ENCODE data around the gene NT5C2. TPM values are rescaled to one million over a fixed set of nuclear protein-coding genes. Genes with fewer than 3 reads are reported as not detected.

The NT5C2 gene
- total RNA-seq, 1 experiment from 2014 or later = 70.0 TPM

DNA sequence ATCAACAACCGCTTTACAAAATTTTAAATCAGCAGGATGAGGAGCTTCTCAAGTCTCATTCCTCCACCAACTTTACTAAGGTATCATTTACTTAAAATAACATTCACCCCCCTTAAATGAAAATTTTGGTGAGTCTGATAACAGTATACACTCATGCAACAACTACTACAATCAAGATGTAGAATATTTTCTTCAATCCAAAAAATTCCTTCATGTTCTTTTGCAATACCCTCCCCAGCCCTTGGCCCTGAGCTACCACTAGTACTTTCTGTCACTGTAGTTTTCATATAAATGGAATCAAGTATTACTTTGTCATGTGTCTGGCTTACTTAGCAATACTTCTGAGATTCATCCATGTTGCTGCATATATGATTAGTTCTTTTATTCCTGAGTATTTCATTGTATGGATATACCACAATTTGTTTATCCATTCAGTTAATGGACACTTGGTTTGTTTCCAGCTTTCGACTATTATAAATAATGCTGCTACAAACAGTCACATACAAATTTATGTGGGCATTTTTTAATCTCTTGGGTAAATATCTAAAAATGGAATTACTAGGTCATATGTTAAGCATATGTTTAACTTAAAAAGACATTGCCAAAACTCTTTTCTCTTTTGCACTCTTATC, 43.0 kb downstream of the NT5C2 start:
- no peak for DNase-seq
- Mint-ChIP-seq H3K4me3 (ENCODE audit: low read depth, unreplicated experiment) (no peak overlapping the region), H3K36me3 (ENCODE audit: insufficient read depth, unreplicated experiment) (peaks cover 18% of the 10 kb centered on the region), H3K27me3 (ENCODE audit: unreplicated experiment) (no peaks in the 10 kb centered on the region), H3K27ac (ENCODE audit: unreplicated experiment) (no peak overlapping the region), H3K9me3 (ENCODE audit: low read depth, unreplicated experiment) (no peaks in the 10 kb centered on the region), H3K4me1 (ENCODE audit: low read depth, unreplicated experiment) (peaks cover 15% of the 10 kb centered on the region)
- TF ChIP-seq, protein P1, sequence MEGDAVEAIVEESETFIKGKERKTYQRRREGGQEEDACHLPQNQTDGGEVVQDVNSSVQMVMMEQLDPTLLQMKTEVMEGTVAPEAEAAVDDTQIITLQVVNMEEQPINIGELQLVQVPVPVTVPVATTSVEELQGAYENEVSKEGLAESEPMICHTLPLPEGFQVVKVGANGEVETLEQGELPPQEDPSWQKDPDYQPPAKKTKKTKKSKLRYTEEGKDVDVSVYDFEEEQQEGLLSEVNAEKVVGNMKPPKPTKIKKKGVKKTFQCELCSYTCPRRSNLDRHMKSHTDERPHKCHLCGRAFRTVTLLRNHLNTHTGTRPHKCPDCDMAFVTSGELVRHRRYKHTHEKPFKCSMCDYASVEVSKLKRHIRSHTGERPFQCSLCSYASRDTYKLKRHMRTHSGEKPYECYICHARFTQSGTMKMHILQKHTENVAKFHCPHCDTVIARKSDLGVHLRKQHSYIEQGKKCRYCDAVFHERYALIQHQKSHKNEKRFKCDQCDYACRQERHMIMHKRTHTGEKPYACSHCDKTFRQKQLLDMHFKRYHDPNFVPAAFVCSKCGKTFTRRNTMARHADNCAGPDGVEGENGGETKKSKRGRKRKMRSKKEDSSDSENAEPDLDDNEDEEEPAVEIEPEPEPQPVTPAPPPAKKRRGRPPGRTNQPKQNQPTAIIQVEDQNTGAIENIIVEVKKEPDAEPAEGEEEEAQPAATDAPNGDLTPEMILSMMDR (IDR thresholded peaks at IDR 0.05; ENCODE audit: unreplicated experiment) = no peak
- no TSS peak for BruUV-seq (replicated peaks)
- CTCF ChIA-PET = no interaction called here
- intact Hi-C loops (cut with micrococcal nuclease; ENCODE audit: unreplicated experiment) = no loop called here

DNA sequence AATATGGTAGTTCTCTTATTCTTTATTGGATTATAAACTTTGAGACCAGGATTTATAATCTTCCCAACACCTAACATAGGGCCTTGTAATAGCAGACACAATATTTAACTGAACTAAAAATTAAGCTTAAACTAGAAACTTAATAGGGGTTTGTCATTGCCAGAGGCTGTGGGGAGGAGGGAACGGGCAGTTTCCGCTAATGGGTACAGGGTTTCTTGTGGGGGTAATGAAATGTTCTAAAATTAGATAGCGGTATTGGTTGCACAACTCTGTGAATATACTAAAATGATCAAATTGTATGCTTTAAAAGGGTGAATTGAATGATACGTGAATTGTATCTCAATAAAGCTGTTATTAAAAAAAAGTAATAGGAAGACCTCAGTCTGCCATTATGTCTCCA, 45.4 kb downstream of the NT5C2 start:
- peaks cover 18% of the 10 kb centered on the region for H3K36me3 Mint-ChIP-seq (ENCODE audit: insufficient read depth, unreplicated experiment)
- no peak overlapping the region for H3K27ac Mint-ChIP-seq (ENCODE audit: unreplicated experiment)
- DNase-seq = no peak
- no TSS peak for BruUV-seq (replicated peaks)
- no peak overlapping the region for H3K4me3 Mint-ChIP-seq (ENCODE audit: low read depth, unreplicated experiment)
- H3K27me3 Mint-ChIP-seq (ENCODE audit: unreplicated experiment) = no peaks in the 10 kb centered on the region
- TF ChIP-seq, protein P1 (IDR thresholded peaks at IDR 0.05; ENCODE audit: unreplicated experiment) = no peak
- H3K4me1 Mint-ChIP-seq (ENCODE audit: low read depth, unreplicated experiment) = peaks cover 9% of the 10 kb centered on the region
- CTCF ChIA-PET = no interaction called here
- H3K9me3 Mint-ChIP-seq (ENCODE audit: low read depth, unreplicated experiment) = no peaks in the 10 kb centered on the region
- intact Hi-C loops (cut with micrococcal nuclease; ENCODE audit: unreplicated experiment) = no loop called here

GRCh38 chr10:103145860-103146466, 47.1 kb downstream of the NT5C2 start:
- H3K9me3 Mint-ChIP-seq (ENCODE audit: low read depth, unreplicated experiment) = no peaks in the 10 kb centered on the region
- H3K27ac Mint-ChIP-seq (ENCODE audit: unreplicated experiment) = no peak overlapping the region
- no peaks in the 10 kb centered on the region for H3K27me3 Mint-ChIP-seq (ENCODE audit: unreplicated experiment)
- intact Hi-C loops (cut with micrococcal nuclease; ENCODE audit: unreplicated experiment) = no loop called here
- CTCF ChIA-PET = no interaction called here
- H3K36me3 Mint-ChIP-seq (ENCODE audit: insufficient read depth, unreplicated experiment) = peaks cover 28% of the 10 kb centered on the region
- TF ChIP-seq, protein P1 (IDR thresholded peaks at IDR 0.05; ENCODE audit: unreplicated experiment) = no peak
- no TSS peak for BruUV-seq (replicated peaks)
- H3K4me3 Mint-ChIP-seq (ENCODE audit: low read depth, unreplicated experiment) = no peak overlapping the region
- peak; percentile 37 for DNase-seq
- peaks cover 17% of the 10 kb centered on the region for H3K4me1 Mint-ChIP-seq (ENCODE audit: low read depth, unreplicated experiment)

DNA sequence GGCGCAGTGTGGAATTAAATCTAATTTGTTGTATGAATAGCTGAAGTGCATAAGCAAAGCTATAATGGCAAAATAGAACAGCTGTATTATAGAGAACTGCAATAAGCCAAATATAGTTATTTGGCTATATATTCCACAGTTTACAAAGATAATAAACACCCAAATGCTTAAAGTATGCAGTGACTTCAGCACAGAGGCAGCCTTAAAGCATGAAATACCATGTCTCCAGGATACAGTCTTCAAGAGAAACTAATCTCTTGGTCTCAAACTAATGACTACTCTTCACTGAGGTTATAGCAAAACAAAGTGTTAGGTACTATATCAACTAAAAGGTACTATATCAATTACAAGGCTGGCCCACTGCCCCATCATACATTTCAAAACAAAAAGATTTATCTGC, 48.0 kb downstream of the NT5C2 start:
- H3K9me3 Mint-ChIP-seq (ENCODE audit: low read depth, unreplicated experiment) = no peaks in the 10 kb centered on the region
- DNase-seq = no peak
- no peaks in the 10 kb centered on the region for H3K27me3 Mint-ChIP-seq (ENCODE audit: unreplicated experiment)
- H3K4me3 Mint-ChIP-seq (ENCODE audit: low read depth, unreplicated experiment) = no peak overlapping the region
- H3K27ac Mint-ChIP-seq (ENCODE audit: unreplicated experiment) = no peak overlapping the region
- intact Hi-C loops (cut with micrococcal nuclease; ENCODE audit: unreplicated experiment) = no loop called here
- CTCF ChIA-PET = no interaction called here
- TF ChIP-seq, protein P1 (IDR thresholded peaks at IDR 0.05; ENCODE audit: unreplicated experiment) = no peak
- no TSS peak for BruUV-seq (replicated peaks)
- H3K36me3 Mint-ChIP-seq (ENCODE audit: insufficient read depth, unreplicated experiment) = peaks cover 31% of the 10 kb centered on the region
- peaks cover 24% of the 10 kb centered on the region for H3K4me1 Mint-ChIP-seq (ENCODE audit: low read depth, unreplicated experiment)
